SKM-1 (cell line): ENCODE data around the gene LBHD1.
"Not testable (repeated sequence)": the region's sequence is repeated elsewhere in the genome, so short reads cannot be mapped to it uniquely, and the experiment has no call there.

Experiments used
- DNase-seq: peaks from one replicate; lab custom pipeline; 2025; ENCODE audit not compliant: unreplicated experiment; lab: John Stamatoyannopoulos, UW

LBHD1 gene

GRCh38 chr11:62621567-62622470, 50.2 kb downstream of the LBHD1 start, which contains the start of gene B3GAT3:
TSS of gene B3GAT3 (minus strand) at chr11:62621986. CDS start at chr11:62621947, 39 bp downstream.
- peak; percentile 93 for DNase-seq

- no peak for DNase-seq
These were observed 51.0 kb downstream of the LBHD1 start for GRCh38 chr11:62621027-62621566.

GRCh38 chr11:62616957-62617356, 55.1 kb downstream of the LBHD1 start:
- DNase-seq, result not testable (repeated sequence)

DNA sequence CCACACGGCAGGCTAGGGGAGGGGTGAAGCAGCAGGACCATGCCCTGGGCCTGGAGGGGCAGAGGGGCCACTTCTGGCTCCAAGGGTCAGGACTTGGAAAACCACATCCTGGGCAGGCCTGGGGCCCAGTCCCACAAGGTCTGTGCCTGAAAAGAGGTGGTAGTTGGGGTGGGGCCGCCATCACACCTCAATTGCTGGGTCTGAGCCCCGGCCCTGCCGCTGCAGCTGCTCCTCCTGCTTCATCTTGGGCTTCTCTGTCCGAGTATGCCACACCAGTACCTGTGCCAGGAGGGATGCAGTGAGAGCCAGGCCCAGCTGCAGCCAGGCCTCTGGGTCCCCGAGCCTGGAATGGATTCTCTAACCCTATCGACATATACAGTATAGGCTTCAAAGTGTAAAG, 56.5 kb downstream of the LBHD1 start:
- no peak for DNase-seq

- DNase-seq, result no peak
These were observed 57.8 kb downstream of the LBHD1 start for GRCh38 chr11:62614275-62614674.

DNA sequence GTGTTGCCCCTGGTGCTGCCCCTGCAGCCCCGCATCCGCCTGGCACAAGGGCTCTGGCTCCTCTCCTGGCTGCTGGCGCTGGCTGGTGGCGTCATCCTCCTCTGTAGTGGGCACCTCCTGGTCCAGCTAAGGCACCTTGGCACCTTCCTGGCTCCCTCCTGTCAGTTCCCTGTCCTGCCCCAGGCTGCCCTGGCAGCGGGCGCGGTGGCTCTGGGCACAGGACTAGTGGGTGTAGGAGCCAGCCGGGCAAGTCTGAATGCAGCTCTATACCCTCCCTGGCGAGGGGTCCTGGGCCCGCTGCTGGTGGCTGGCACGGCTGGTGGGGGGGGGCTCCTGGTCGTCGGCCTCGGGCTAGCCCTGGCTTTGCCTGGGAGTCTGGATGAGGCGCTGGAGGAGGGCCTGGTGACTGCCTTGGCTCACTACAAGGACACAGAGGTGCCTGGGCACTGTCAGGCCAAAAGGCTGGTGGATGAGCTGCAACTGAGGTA, 58.7 kb downstream of the LBHD1 start:
- no peak for DNase-seq
